HPDE6-E6E7 (cell line): ENCODE results near the gene FGF12.
A peak's percentile ranks its signal among the peaks of the same experiment; 100 is the strongest.
"Not testable (repeated sequence)": the region's sequence is repeated elsewhere in the genome, so short reads cannot be mapped to it uniquely, and the experiment has no call there.

Experiments
- DNase-seq: peaks from one replicate; pipeline ENCODE4 v3.0.0; 2011; ENCODE audit warnings: missing footprints; ENCODE audit errors: extremely low spot score

Gene FGF12

DNA sequence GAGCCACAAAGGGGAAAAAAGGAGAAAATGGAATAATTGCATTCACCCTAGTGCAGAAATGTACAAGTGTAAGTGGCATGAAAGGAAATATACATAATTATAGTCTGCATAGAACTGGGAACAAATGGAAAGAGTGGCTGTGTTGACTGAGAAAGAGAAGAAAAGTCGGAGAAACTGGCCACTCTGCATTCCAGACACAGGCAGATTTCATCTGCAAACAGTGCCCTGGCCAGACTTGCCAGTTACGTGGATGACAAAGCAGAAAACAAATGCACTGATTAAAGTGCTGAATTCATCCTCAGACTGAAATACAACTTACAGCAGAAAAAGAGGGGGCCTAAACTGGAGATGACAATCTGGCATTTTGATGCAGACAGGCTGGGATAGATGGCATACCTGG is 129.8 kb downstream of the FGF12 start:
- peak; percentile 2 for DNase-seq

DNA sequence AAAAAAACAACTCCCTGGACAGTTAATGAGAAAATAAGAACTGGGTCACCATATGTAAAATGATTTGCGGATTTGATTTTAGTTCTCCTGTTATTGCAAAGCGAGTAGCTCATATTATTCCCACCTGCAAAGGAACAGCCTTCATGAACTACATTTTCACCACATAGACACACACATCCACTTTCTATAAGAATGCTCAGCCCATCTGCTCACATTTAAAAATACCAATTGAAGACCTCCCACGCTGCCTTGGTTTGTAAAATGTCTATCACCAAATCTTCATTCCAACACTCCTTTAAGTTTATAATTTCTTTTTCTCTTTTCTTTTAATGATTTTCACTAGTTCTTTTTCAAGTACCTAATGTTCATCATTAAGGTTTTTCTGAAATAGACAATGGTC is 148.6 kb downstream of the FGF12 start:
- DNase-seq: no peak

DNA sequence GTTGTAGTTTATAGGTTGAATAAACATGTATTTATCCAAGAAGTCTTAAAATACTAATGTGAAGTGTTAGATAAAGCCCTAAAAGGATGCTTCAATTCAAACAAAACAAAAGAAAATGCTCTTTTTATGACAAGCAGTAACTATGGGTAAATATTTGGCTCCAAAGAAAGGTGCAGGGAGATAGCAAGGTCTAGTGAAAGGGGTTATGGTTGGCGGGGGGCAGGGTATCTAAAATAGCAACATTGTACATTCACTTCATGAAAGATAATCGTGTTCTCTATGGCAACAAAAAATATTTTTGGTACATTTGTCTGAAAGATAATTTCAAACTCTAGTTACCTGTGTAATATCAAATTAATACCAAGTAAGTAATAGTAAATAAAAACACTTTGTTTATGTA is 149.5 kb downstream of the FGF12 start:
- no peak for DNase-seq

DNA sequence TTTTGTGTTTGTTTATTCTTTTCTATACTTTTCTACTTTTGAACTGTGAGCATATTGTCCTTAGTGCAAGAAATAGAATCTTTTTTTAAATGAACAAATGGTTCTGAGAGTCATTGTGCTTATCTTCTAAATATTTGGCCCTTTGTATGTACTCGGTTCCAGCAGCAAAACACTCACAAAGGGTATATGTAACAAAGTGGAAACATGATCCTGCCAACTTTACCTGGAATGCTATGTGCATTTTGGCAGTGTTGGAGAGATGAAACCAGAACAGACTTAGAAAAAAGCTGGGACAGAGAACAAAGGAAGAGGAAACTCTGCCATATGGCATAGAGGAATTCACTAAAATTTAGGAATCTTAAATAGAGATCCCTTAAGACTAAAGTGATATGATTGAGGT is 150.1 kb downstream of the FGF12 start:
- no peak for DNase-seq

DNA sequence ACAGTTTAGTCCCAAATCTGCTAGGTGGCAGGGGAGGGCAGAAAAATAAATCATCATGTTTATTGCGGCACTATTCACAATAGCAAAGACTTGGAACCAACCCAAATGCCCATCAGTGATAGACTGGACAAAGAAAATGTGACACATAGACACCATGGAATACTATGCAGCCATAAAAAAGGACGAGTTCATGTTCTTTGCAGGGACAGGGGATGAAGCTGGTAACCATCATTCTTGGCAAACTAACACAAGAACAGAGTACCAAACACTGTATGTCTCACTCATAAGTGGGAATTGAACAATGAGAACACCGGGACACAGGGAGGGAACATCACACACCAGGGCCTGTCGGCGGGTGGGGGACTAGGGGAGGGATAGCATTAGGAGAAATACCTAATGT is 150.6 kb downstream of the FGF12 start:
- not testable (repeated sequence) for DNase-seq

DNA sequence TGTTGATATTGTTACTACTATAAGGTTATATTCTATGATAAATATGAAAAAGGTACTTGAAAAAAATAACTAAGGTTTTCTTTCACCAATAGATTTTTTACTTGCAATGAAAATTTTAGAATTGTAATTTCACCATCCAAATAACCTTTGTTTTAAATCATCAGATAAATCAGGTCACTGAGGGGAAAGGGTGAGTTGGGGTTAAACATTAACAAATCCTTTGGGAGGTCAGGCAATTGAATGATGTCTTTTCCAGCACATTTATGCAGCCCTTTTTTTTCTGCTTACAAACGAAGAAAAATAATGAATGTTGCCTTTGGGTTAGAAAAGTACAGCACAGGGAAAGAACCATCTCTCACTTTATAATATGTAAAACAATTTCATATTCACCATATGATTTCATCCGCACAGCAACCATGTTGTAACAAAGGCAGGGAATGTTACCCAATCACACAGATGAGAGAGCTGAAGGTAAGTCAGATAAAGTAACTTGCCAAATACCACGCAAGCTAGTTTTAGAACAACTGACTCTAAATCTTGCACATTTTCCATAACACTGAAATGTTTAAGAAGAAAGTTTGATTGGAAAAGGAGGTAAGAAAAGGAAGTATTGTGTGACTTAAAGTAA is 151.3 kb downstream of the FGF12 start:
- DNase-seq: no peak

DNA sequence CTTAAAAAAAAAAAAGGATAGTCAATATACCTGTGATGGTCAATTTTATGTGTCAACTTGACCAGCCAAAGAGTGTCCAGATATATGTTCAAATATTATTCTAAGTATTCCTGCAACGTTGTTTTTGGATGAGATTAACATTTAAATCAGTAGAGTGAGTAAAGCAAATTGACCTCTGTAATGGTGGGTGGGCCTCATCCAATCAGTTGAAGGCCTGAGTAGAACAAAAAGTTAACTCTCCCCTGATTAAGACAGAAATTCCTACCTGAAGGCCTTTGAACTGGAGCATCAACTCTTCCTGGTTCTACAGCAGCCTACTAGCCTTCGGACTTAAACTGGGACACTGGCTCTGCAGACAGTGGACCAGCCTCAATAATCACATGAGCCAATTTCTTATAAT is 154.1 kb downstream of the FGF12 start:
- DNase-seq: no peak

DNA sequence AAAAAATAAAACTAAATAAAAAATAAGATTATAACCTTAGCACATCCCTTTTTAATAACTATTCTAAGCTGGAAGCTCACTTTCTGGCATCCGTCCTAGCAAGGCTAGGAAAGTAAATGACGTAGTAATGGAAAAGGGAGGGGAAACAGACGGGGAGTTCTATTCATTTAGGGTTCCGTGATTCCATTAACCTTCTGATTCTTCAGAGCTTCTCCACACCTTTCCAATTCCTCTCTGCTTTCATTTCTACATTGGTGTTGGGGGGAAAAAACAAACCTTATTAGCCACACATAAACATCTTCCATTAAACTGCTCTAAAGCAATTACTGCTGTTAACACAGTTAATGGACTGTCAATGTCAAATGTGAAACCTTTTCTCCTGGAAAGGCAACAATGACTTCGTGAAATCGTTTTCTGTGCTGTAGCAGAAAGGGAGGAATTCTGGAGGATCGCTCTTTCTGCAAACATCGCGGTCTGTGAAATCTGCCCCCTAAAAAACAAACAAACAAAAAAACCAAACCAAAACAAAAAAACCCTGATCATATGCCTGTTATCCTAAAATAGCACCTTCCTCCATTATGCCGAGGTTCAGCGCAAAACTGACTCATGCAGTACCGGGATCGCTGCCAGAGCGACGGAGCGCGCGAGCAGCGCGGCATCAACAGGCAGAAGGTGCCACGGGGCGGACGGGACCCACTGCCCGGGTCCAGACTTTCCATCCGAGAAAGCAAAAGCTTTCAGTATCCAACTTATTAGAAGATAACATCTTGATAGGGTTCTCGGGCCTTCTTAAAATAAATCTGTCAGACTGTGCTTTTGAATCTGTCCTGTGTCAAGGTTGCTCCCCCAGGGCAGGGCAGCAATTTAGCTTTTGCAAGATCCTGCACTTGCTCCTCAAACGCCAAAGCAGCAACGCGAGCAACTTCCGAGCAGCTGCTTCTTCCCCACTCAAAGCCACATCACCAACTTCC is 156.2 kb downstream of the FGF12 start:
- no peak for DNase-seq

DNA sequence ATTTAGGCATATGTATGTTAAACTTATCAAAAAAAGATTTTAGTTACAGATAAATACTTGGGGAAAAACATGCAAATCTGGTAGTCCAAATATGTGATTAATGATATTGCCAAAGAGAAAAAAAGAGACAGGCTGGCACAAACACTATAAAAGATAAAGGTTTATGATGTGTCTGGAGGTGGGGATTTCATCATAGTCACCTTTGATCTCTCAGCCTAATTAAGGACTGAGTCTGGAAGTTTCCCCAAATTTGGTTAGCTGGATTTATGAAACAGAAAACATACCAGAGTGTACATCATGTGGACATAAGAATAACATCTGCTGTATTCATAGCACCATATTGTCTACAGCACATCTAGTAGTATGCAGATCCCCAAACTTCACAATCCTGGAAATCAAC is 157.0 kb downstream of the FGF12 start:
- DNase-seq: no peak

DNA sequence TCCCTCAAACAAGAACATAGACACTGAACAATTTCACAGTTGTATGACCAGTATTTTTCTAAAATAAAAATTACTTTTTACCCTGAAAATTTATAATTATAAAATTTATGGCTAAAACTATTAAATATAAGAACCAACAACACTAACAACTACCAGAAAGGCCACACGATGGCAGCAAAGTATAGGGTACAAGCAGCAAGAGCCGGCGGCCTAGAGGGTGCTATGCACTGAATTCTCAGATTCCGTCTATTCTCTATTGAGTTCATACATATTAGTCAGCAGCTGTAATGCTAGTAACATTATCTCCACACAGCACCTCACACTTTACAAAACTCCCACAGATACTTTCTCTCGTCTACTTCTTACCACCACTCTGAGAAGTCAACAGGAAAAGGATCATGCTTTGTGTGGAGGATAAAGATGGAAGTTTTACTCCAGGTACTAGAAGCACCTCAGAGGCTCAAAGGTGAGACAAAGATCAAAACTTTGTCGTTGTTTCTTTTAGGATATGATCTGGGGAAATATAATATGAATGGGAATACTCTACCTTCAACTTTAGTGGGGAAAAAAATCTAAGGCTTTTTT is 160.5 kb downstream of the FGF12 start:
- peak; percentile 31 for DNase-seq

DNA sequence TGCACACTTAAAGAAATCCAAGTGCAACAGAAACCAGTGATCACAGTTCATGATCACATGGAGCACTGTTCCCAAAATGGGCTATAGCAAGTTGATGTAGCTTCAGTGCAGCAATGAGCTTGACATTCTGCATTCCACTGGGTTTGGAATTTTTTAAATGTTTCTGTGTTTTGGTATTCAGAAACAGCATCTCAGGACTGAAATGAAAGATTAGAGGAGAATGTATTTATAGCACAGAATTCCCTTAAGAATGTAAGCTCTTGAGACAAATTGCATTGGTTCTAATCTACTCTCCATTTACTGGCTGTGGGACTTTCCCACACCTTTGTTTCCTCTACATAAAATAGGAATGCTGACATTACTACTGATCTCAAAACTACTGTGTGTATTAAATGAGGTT is 162.7 kb downstream of the FGF12 start:
- DNase-seq: no peak

DNA sequence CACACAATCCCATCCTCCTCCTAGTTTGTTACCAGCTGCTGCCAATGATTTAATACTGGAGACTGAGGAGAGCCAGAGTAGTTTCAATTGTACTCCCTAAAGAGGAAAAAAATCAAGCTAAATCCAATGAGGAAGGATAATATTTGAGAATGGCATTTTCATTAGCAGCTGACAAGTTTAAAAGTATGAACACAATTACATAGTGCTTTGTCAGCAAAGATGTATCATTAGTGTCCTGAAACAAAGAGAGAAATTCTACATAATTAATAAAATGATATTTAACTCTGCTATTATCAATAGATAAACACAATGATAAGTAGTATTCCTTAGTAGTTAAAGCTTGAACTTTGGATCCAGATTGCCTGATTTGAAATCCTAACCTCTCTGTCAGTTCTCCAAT is 163.9 kb downstream of the FGF12 start:
- DNase-seq: no peak

DNA sequence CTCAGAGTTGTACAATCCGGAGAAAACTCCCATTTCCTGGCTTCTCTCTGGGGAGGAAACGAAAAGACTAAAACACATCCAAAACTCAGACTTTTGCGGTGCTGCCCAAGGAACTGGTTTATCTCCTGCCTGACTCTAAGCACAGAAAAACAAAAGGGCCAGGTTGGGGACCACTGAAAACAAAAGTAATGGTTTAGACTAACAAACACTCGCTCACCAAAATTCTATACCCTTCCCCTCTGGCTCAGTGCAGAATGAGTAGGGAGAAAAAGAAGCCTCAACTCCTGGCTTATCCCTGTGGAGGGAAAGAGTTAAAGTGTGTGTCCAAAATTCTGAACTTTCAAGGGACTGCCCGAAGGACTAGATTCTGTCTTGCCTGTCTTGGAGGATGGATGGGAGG is 173.6 kb downstream of the FGF12 start:
- no peak for DNase-seq

DNA sequence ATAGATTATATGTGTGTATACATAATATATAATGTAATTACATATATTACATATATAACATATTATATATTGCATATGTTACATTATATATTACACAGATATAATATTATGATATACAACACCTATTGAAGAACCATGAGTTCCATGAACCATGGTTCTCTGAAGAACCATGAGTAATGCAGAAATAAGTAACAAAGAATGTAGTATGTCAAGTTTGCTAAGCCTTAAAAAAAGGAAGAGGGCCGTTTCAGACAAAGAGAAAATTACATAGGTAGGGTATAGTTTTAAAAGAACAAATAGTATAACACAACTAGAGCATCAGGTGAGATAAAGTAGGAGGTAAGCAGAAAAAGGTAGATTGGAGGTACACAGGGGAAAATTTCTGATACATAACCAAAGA is 177.0 kb downstream of the FGF12 start:
- DNase-seq: no peak

DNA sequence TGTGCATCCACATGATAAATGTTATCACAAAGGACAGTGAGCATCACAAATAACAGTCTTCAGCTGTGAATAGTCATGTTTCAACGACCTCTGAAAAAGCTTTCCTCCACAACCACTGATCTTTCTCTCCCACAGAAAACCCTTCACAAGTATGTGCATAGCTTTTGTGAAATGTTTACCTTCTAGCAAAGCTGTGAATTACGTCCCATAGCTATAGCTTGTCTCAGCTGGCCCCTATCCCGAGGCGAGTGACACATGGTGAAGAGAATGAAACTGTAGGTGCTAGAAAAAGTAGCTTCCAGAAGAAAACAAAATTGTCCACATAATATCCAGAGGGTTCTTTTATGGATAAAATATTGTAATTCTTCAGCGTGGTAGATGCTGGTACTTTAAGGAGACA is 182.0 kb downstream of the FGF12 start:
- DNase-seq: no peak

DNA sequence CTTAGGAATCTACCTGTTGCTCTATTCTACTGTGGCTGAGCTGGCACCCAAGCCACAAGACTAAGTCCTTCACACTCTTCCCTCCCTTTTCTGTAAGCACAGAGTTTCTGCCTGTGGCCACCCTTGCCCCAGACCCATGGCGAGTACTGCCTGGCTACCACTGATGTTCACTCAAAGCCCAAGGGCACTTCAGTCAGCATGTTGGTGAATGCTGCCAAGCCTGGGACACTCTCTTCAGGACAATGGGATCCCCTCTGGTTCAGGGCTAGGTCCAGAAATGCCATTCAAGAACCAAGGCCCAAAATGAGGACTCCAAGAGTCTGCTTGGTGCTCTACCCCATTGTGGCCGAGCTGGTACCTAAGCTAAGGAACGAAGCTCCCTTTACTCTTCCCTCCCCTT is 184.2 kb downstream of the FGF12 start:
- DNase-seq: no peak

DNA sequence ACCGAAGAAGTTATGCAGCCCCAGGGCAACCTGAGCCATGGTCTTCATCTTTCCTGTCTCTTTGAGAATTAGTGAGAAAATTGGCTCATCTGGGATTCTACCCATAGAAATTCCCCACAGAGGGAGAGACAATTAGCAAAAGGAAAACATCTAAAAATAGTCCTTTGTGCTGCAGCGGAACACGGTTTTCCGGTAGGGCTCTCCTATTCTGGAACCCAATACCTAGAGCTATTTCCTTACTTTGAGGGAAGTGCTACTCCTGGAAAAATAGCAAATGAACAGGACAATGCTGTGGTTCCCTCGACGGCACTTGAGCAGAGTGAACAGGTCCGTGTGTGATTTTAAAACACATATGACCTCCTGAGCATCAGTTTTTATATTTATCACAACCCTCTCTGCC is 210.5 kb downstream of the FGF12 start:
- no peak for DNase-seq

DNA sequence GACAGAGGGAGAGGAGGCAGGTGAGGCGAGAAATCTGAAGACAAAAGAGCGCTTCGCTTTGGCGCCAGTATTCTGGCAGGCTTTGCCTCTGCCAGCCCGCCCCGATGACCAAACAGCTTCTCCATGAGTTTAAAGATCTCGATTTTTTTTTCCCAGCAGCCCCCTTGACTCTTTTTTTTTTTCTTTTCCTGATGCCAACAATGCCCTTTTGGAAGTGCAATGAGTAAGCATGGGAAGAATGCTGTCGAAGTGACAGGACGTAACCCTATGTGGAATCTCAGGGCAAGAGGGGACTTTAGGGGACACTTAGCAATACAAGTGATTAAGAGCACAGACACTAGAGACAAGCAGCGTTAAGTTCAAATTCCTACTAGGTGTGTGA is 211.7 kb downstream of the FGF12 start:
- DNase-seq: no peak

DNA sequence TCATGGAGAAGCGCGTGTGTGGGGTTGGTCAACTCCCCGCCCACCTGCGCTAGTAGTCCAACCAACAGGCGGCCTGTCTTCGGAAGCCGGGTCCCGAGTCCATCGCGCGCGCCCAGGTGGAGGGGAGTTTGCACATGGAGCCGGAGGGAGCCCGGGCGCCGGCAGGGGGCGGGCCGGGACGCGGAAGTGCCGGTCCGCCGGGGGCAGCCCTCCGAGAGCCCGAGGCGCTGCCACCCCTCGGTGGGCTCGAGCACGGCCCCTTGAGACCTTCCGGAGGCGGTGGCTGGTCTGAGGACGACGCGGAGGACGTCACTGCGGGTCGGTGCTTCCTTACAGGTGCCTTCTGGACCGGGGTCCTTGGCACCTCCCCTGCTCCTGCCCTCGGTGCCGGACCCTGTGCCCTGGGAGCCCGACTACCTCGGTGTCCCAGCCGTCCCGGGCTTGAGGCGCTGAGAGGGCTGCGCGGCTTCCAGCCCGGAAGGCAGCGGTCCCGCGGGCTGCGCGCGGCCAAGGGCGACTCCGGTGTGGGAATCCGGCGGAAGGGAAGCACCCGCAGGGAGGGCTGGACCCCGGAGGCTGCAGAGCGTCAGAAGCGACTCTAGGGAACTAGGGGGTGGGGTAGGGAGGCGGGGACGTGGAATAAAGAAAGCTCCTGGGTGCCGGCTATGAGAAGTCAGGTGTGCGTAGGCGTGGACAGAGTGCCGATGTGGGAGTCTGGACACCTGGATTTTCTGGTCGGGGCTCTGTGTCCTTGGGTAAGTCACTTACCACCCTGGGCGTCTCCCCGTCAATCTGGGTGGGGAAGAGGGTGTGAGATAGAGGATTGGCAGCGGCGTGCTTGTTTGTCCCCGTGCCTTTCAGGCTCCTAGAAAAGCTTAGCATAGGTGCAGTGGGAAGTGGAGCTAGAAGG is 212.3 kb downstream of the FGF12 start:
- no peak for DNase-seq

DNA sequence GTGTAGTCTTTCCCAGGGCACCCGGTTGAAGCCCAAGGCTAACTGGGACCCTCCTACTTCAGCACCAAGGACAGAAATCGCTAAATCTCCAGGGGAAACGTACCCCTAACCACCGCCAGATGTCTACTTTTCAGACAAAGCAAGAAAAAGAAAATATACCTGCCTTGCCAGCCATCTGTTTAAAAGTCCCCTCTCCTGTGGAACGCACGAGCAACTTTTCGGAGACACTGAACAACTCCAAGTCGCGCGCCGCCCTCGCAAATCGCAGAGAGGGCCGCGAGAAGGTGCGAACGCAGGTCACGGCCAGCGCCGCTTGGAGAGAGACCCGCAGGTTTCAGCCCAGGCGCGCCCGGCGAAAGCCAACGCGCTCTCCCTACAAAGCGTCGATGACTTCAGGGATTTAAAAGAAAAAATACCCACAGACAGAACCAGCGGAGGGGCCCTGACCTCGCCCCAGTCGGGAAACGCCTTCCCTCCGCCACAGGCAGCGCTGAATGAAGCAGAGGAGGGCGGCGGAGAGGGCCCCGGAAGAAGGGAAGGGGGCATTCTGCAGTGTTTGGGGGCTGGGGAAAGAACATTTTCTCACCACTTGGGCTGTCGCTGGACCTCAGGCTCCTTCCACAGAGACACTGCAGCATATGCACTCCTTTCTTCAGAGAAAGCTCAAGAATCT is 213.1 kb downstream of the FGF12 start:
- no peak for DNase-seq

DNA sequence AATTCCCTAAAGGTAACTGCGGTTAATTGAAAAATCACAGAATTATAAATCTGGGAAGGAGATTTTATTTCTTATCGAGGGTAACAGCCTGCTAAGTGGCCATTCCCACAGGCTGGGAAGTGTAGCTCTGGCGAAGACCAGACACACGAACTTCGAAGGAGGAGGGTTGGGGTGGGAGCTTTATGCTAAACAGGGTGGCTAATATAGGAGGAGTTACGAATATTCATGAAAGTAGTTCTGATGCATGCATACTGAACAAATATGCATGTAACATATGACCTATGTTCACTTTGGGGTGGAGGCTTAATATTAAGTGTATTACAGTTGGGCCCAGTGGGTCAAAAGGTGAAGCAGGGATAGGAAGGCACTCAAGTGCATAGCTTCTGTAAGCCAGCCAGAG is 221.6 kb downstream of the FGF12 start:
- DNase-seq: no peak
